HepG2 (cell line): ENCODE measurements around the gene MTFR1L. TPM values are rescaled to one million over a fixed set of nuclear protein-coding genes. Genes with fewer than 3 reads are reported as not detected.
A peak's percentile ranks its signal among the peaks of the same experiment; 100 is the strongest.

Experiments used
- AGO1 ChIP-seq: fragments of 200-400 bp; formaldehyde crosslinking; IDR thresholded peaks from 2 replicates; pipeline ENCODE4 v1.6.1; 2017; ENCODE audit warnings: mild to moderate bottlenecking, low read depth, low read length, moderate library complexity; ENCODE audit not compliant: poor library complexity, severe bottlenecking
- CCDC6 ChIP-seq: sonication (generic); formaldehyde crosslinking; IDR thresholded peaks from 2 replicates; pipeline ENCODE4 v1.8.1; 2022; ENCODE audit warnings: mild to moderate bottlenecking, missing genetic modification reagents, moderate library complexity
- DMTF1 ChIP-seq: sonication (generic); formaldehyde crosslinking; IDR thresholded peaks from 2 replicates; pipeline ENCODE4 v1.4.0; 2020; ENCODE audit warnings: mild to moderate bottlenecking, missing genetic modification reagents
- HMGXB3 ChIP-seq: sonication (generic); formaldehyde crosslinking; IDR thresholded peaks from 2 replicates; pipeline ENCODE4 v1.4.0; 2020; ENCODE audit warnings: missing genetic modification reagents, borderline replicate concordance
- ISX ChIP-seq: sonication (generic); formaldehyde crosslinking; conservative IDR thresholded peaks from 2 replicates; pipeline ENCODE4 v1.5.0; 2020; ENCODE audit warnings: missing genetic modification reagents
- KDM5A ChIP-seq: fragments of 200-600 bp; sonication (generic); IDR thresholded peaks from 2 replicates; pipeline ENCODE4 v1.7.0; 2018; ENCODE audit warnings: antibody characterized with exemption, mild to moderate bottlenecking, low read length, borderline replicate concordance
- KLF15 ChIP-seq: sonication (generic); formaldehyde crosslinking; IDR thresholded peaks from 2 replicates; pipeline ENCODE4 v1.8.1; 2023; ENCODE audit warnings: borderline replicate concordance, mild to moderate bottlenecking, inconsistent platforms, missing genetic modification reagents, mixed read lengths
- ONECUT2 ChIP-seq: sonication (generic); formaldehyde crosslinking; IDR thresholded peaks from 2 replicates; pipeline ENCODE4 v1.4.0; 2020; ENCODE audit warnings: missing genetic modification reagents
- TAF1 ChIP-seq: sonication (generic); formaldehyde crosslinking; IDR thresholded peaks from 2 replicates; pipeline ENCODE4 v1.4.0; 2020; ENCODE audit warnings: missing genetic modification reagents
- TRAFD1 ChIP-seq: sonication (generic); formaldehyde crosslinking; IDR thresholded peaks from 2 replicates; pipeline ENCODE4 v1.5.1; 2020; ENCODE audit warnings: missing genetic modification reagents, mild to moderate bottlenecking, borderline replicate concordance
- ZKSCAN8 ChIP-seq: IDR thresholded peaks from 2 replicates; pipeline ENCODE4 v1.6.1; 2016; ENCODE audit warnings: borderline replicate concordance, missing genetic modification reagents, missing compliant biosample characterization
- ZNF101 ChIP-seq: sonication (generic); formaldehyde crosslinking; IDR thresholded peaks from 2 replicates; pipeline ENCODE4 v1.4.0; 2020; ENCODE audit warnings: mild to moderate bottlenecking, low read depth, missing genetic modification reagents, borderline replicate concordance
- ZNF354B ChIP-seq: sonication (generic); formaldehyde crosslinking; IDR thresholded peaks from 2 replicates; pipeline ENCODE4 v1.8.0; 2022; ENCODE audit warnings: mild to moderate bottlenecking, missing genetic modification reagents
- ZNF556 ChIP-seq: sonication (generic); formaldehyde crosslinking; IDR thresholded peaks from 2 replicates; pipeline ENCODE4 v1.4.0; 2020; ENCODE audit warnings: mild to moderate bottlenecking, missing genetic modification reagents, borderline replicate concordance
- ZNF605 ChIP-seq: sonication (generic); formaldehyde crosslinking; IDR thresholded peaks from 2 replicates; pipeline ENCODE4 v1.8.0; 2022; ENCODE audit warnings: mild to moderate bottlenecking, missing genetic modification reagents
- ZNF775 ChIP-seq: sonication (generic); formaldehyde crosslinking; IDR thresholded peaks from 2 replicates; pipeline ENCODE4 v1.4.0; 2020; ENCODE audit warnings: missing genetic modification reagents, mild to moderate bottlenecking, moderate library complexity, borderline replicate concordance
- ZNF780A ChIP-seq: sonication (generic); formaldehyde crosslinking; IDR thresholded peaks from 2 replicates; pipeline ENCODE4 v1.8.0; 2022; ENCODE audit warnings: mild to moderate bottlenecking, missing genetic modification reagents, moderate library complexity
- ZNF788 ChIP-seq: sonication (generic); formaldehyde crosslinking; IDR thresholded peaks from 2 replicates; pipeline ENCODE4 v1.5.0; 2020; ENCODE audit warnings: mild to moderate bottlenecking, missing genetic modification reagents, borderline replicate concordance
- polyA plus RNA-seq, 8 experiments: library from polyadenylated mRNA; depleted of rRNA in 3 of 8; stranded (reverse) in 7 of 8; unstranded in 1 of 8; fragments of >200 nt; fragmentation: Illumina TruSeq in 4 of 8; extraction: Trizol in 4 of 8; gene quantifications; 2 replicates each; pipeline versions ENCODE4 v1.2.1 to v1.2.3, GENCODE V29; 2011 to 2016; ENCODE audit warnings: low read depth in 4 of 8, missing spikeins in 1 of 8, mixed read lengths in 1 of 8; ENCODE audit not compliant: insufficient read depth in 1 of 8
- total RNA-seq, 5 experiments: library from RNA; depleted of rRNA; stranded (reverse); fragments of >200 nt; fragmentation: Illumina TruSeq; extraction: Trizol; gene quantifications; 2 replicates each; pipeline ENCODE4 v1.2.3, GENCODE V29; 2016; ENCODE audit warnings: low read depth in 1 of 5

The MTFR1L gene
- total and polyA plus RNA-seq, 2 of the 13 experiments (the other 11 are each of a cell fraction or from before 2014, with no cell fraction given): 38.0 to 55.7 TPM

- TF ChIP-seq DMTF1 (CRISPR knock-in tag) (no peak), ONECUT2 (CRISPR knock-in tag) (no peak), ISX (CRISPR knock-in tag) (no peak), ZNF556 (CRISPR knock-in tag) (no peak), ZNF605 (CRISPR knock-in tag) (0 out of 2 replicates have a peak, but pooled peaks have one; percentile 4), KDM5A (no peak), ZNF788 (no peak), ZNF354B (CRISPR knock-in tag) (no peak), ZNF775 (CRISPR knock-in tag) (no peak), CCDC6 (no peak), TRAFD1 (CRISPR knock-in tag) (0 out of 2 replicates have a peak, but pooled peaks have one; percentile 64), ZNF101 (CRISPR knock-in tag) (no peak), AGO1 (no peak), ZKSCAN8 (CRISPR knock-in tag) (no peak), KLF15 (CRISPR knock-in tag) (no peak), ZNF780A (no peak), HMGXB3 (CRISPR knock-in tag) (no peak), TAF1 (0 out of 2 replicates have a peak, but pooled peaks have one; percentile 25)
Observed at GRCh38 chr1:25874635-25875153, 54.9 kb downstream of the MTFR1L start (continued).
